Neural cell (in vitro differentiated cells): ENCODE measurements around the gene ARSJ. TPM values are rescaled to one million over a fixed set of nuclear protein-coding genes. Genes with fewer than 3 reads are reported as not detected.
"Not testable (repeated sequence)": the region's sequence is repeated elsewhere in the genome, so short reads cannot be mapped to it uniquely, and the experiment has no call there.

Experiments
- H2AFZ ChIP-seq: fragments of 200-600, 300-800 bp; sonication (generic), shearing (Covaris generic); 2 replicates; pipeline ENCODE4 v1.6.0; 2014; ENCODE audit warnings: low read depth, mild to moderate bottlenecking, antibody characterized with exemption, low read length, moderate library complexity
- H3F3A ChIP-seq: fragments of 200-600 bp; shearing (Covaris generic); 2 replicates; pipeline ENCODE4 v1.6.1; 2016; ENCODE audit warnings: mild to moderate bottlenecking, moderate library complexity, mixed read lengths, antibody characterized with exemption, low read length; ENCODE audit not compliant: insufficient read depth, poor library complexity, severe bottlenecking
- H3K27ac ChIP-seq: fragments of 200-600, 300-800 bp; sonication (generic), shearing (Covaris generic); 2 replicates; pipeline ENCODE4 v1.5.1; 2014; ENCODE audit warnings: mild to moderate bottlenecking, low read length, moderate library complexity
- H3K27me3 ChIP-seq: fragments of 300-800, 200-600 bp; sonication (generic), shearing (Covaris generic); 2 replicates; pipeline ENCODE4 v1.6.0; 2014; ENCODE audit warnings: mild to moderate bottlenecking, low read depth, low read length, moderate library complexity; ENCODE audit not compliant: insufficient read depth
- H3K36me3 ChIP-seq: fragments of 300-800, 200-600 bp; sonication (generic), shearing (Covaris generic); 2 replicates; pipeline ENCODE4 v1.5.1; 2014; ENCODE audit warnings: mild to moderate bottlenecking, antibody characterized with exemption, low read length, moderate library complexity; ENCODE audit not compliant: insufficient read depth
- H3K4me2 ChIP-seq: fragments of 300-800, 200-600 bp; sonication (generic), shearing (Covaris generic); 2 replicates; pipeline ENCODE4 v1.6.0; 2014; ENCODE audit warnings: mild to moderate bottlenecking, low read length
- H3K4me3 ChIP-seq: fragments of 300-800, 200-600 bp; sonication (generic), shearing (Covaris generic); 2 replicates; pipeline ENCODE4 v1.5.1; 2014; ENCODE audit warnings: mild to moderate bottlenecking, low read length, moderate library complexity
- H3K79me2 ChIP-seq: fragments of 200-600 bp; shearing (Covaris generic); replicated peaks from 2 replicates; pipeline ENCODE4 v1.6.0; 2014; ENCODE audit warnings: mild to moderate bottlenecking, low read length, moderate library complexity; ENCODE audit not compliant: insufficient read depth
- H3K9ac ChIP-seq: fragments of 300-800, 200-600 bp; sonication (generic), shearing (Covaris generic); 2 replicates; pipeline ENCODE4 v1.6.1; 2016; ENCODE audit warnings: mild to moderate bottlenecking, low read length, mixed read lengths
- H3K9me2 ChIP-seq: fragments of 200-600 bp; shearing (Covaris generic); 2 replicates; pipeline ENCODE4 v1.6.1; 2016; ENCODE audit warnings: mild to moderate bottlenecking, low read length, mixed read lengths; ENCODE audit not compliant: insufficient read depth
- H3K9me3 ChIP-seq: fragments of 200-600, 300-800 bp; sonication (generic), shearing (Covaris generic); 2 replicates; pipeline ENCODE4 v1.6.1; 2016; ENCODE audit warnings: mild to moderate bottlenecking, mixed run types, low read length, moderate library complexity, mixed read lengths
- H4K20me1 ChIP-seq: fragments of 200-600 bp; shearing (Covaris generic); 2 replicates; pipeline ENCODE4 v1.6.1; 2016; ENCODE audit warnings: mild to moderate bottlenecking, mixed run types; ENCODE audit not compliant: insufficient read depth
- CTCF ChIP-seq: fragments of 450-650 bp; IDR thresholded peaks from 2 replicates; pipeline ENCODE4 v1.5.1; 2014; ENCODE audit warnings: antibody characterized with exemption, mild to moderate bottlenecking, moderate library complexity; ENCODE audit not compliant: poor library complexity, severe bottlenecking
- EP300 ChIP-seq: fragments of 450-650 bp; conservative IDR thresholded peaks from 2 replicates; pipeline ENCODE4 v1.6.1; 2014; ENCODE audit warnings: antibody characterized with exemption, mild to moderate bottlenecking, moderate library complexity; ENCODE audit not compliant: poor library complexity, severe bottlenecking
- EZH2 ChIP-seq: fragments of 200-600, 300-800 bp; shearing (Covaris generic), sonication (generic); IDR thresholded peaks from 2 replicates; pipeline ENCODE4 v1.6.1; 2014; ENCODE audit warnings: antibody characterized with exemption, low read length, borderline replicate concordance, mild to moderate bottlenecking; ENCODE audit not compliant: insufficient read depth, poor library complexity, severe bottlenecking
- MXI1 ChIP-seq: fragments of 450-650 bp; conservative IDR thresholded peaks from 2 replicates; pipeline ENCODE4 v1.6.1; 2014; ENCODE audit warnings: antibody characterized with exemption, mild to moderate bottlenecking; ENCODE audit not compliant: poor library complexity, severe bottlenecking
- POLR2AphosphoS5 ChIP-seq: IDR thresholded peaks from 2 replicates; pipeline ENCODE4 v1.6.1; 2012
- RAD21 ChIP-seq: fragments of 450-650 bp; conservative IDR thresholded peaks from 2 replicates; pipeline ENCODE4 v1.6.1; 2014; ENCODE audit warnings: antibody characterized with exemption, mild to moderate bottlenecking, moderate library complexity
- REST ChIP-seq: IDR thresholded peaks from 2 replicates; pipeline ENCODE4 v1.6.1; 2012; ENCODE audit warnings: borderline replicate concordance
- SMC3 ChIP-seq: fragments of 450-650 bp; conservative IDR thresholded peaks from 2 replicates; pipeline ENCODE4 v1.6.1; 2014; ENCODE audit warnings: antibody characterized with exemption, mild to moderate bottlenecking, moderate library complexity; ENCODE audit not compliant: poor library complexity
- TAF1 ChIP-seq: IDR thresholded peaks from 2 replicates; pipeline ENCODE4 v1.6.1; 2012; ENCODE audit warnings: low read depth
- polyA plus RNA-seq: library from polyadenylated mRNA; depleted of rRNA; stranded (reverse); fragments of >200 nt; gene quantifications from 2 replicates; pipeline ENCODE4 v1.2.3, GENCODE V29; 2014

The ARSJ gene
- polyA plus RNA-seq, 1 donor from 2014 or later = 0.10 TPM

GRCh38 chr4:114015444-114015899, 36.0 kb upstream of the ARSJ start:
- no peaks in the 10 kb centered on the region for H3K9me3 ChIP-seq
- no peaks in the 10 kb centered on the region for H3K27me3 ChIP-seq
- H3K9ac ChIP-seq = no peak overlapping the region
- no peak overlapping the region for H3K4me3 ChIP-seq
- no peak overlapping the region for H2AFZ ChIP-seq
- no peak for TF ChIP-seq EZH2
- no peak for TF ChIP-seq RAD21
- TF ChIP-seq MXI1 = no peak
- TF ChIP-seq TAF1 = no peak
- no peak for TF ChIP-seq EP300
- no peak for TF ChIP-seq POLR2AphosphoS5
- no peak for TF ChIP-seq SMC3
- no peak for TF ChIP-seq REST
- TF ChIP-seq CTCF = no peak
- H3F3A ChIP-seq = no peaks in the 10 kb centered on the region
- H3K36me3 ChIP-seq = no peaks in the 10 kb centered on the region
- no peak overlapping the region for H3K27ac ChIP-seq
- H3K79me2 ChIP-seq = no peaks in the 10 kb centered on the region
- H3K9me2 ChIP-seq = no peaks in the 10 kb centered on the region
- no peaks in the 10 kb centered on the region for H4K20me1 ChIP-seq
- no peak overlapping the region for H3K4me2 ChIP-seq

GRCh38 chr4:114013201-114013600, 33.8 kb upstream of the ARSJ start:
- H3K36me3 ChIP-seq, H3K9ac ChIP-seq, H2AFZ ChIP-seq, H3K27me3 ChIP-seq, H4K20me1 ChIP-seq, H3K4me3 ChIP-seq, H3K9me3 ChIP-seq, H3K79me2 ChIP-seq, H3K27ac ChIP-seq, H3K9me2 ChIP-seq, H3F3A ChIP-seq, H3K4me2 ChIP-seq: not testable (repeated sequence)

GRCh38 chr4:114012749-114013148, 33.3 kb upstream of the ARSJ start:
- Histone ChIP-seq H2AFZ (no peak overlapping the region), H3K79me2 (no peaks in the 10 kb centered on the region), H3K36me3 (no peaks in the 10 kb centered on the region), H3K27me3 (no peaks in the 10 kb centered on the region), H3F3A (no peaks in the 10 kb centered on the region), H3K4me2 (no peak overlapping the region), H3K27ac (no peak overlapping the region), H3K9ac (no peak overlapping the region), H4K20me1 (no peaks in the 10 kb centered on the region), H3K4me3 (no peak overlapping the region), H3K9me2 (no peaks in the 10 kb centered on the region), H3K9me3 (no peaks in the 10 kb centered on the region)
- TF ChIP-seq EZH2 (no peak), CTCF (no peak), EP300 (no peak), MXI1 (no peak), RAD21 (no peak), POLR2AphosphoS5 (no peak), SMC3 (no peak)
